Measurements from ENCODE around the gene MAGEA4. TPM values are rescaled to one million over a fixed set of nuclear protein-coding genes. Genes with fewer than 3 reads are reported as not detected.

Gene MAGEA4
- total and polyA plus RNA-seq, 2 donors (not counting 1 experiment from before 2014, with no cell fraction given), result not detected

- H3K27me3 ChIP-seq (replicated peaks in 1 of 4; ENCODE audit: control extremely low read depth in 1 of 4, control insufficient read depth in 3 of 4, insufficient read depth in 4 of 4, low read length in 3 of 4), result peaks cover 0 to 3% (median 0%) of the 10 kb centered on the region in 4 experiments
- H3K9ac ChIP-seq (ENCODE audit: low read length), result no peak overlapping the region
- CTCF ChIA-PET, result no interaction called here
- no peak overlapping the region for H3K4me3 ChIP-seq (ENCODE audit: control extremely low read depth in 1 of 5, extremely low read depth in 1 of 5, insufficient read depth in 1 of 5, low read depth in 2 of 5, low read length in 4 of 5)
- H3K27ac ChIP-seq (ENCODE audit: low read length in 2 of 2), result no peak overlapping the region
- TF ChIP-seq CTCF (IDR thresholded peaks at IDR 0.05) (no peak), EZH2 (IDR thresholded peaks at IDR 0.05; ENCODE audit: borderline replicate concordance, insufficient read depth, low read depth, low read length, poor library complexity, severe bottlenecking) (no peak)
- H3K9me3 Mint-ChIP-seq (ENCODE audit: insufficient read depth), result no peaks in the 10 kb centered on the region
- no peaks in the 10 kb centered on the region for H4K20me1 ChIP-seq (ENCODE audit: control insufficient read depth, insufficient read depth, low read length, poor library complexity, severe bottlenecking)
- DNase-seq, result no peak
- intact Hi-C loops (cut with micrococcal nuclease), result no loop called here
- H3K27me3 Mint-ChIP-seq, result no peaks in the 10 kb centered on the region
- POLR2A ChIA-PET, result no interaction called here
- H3K4me1 ChIP-seq (ENCODE audit: control insufficient read depth in 2 of 2, insufficient read depth in 2 of 2, low read length in 2 of 2), result no peaks in the 10 kb centered on the region
- H3K79me2 ChIP-seq (ENCODE audit: control insufficient read depth, insufficient read depth, low read length), result no peaks in the 10 kb centered on the region
- H3K4me3 Mint-ChIP-seq, result no peak overlapping the region
- no peak overlapping the region for H3K27ac Mint-ChIP-seq
- no peak overlapping the region for H2AFZ ChIP-seq (ENCODE audit: insufficient read depth, low read depth, low read length, poor library complexity, severe bottlenecking)
- H3K4me1 Mint-ChIP-seq, result no peaks in the 10 kb centered on the region
- WGBS (ENCODE audit: insufficient coverage), result 77% methylated on average over 5 of the region's 6 CpGs
- no peak overlapping the region for H3K4me2 ChIP-seq (replicated peaks; ENCODE audit: low read depth, low read length, poor library complexity, severe bottlenecking)
- no peaks in the 10 kb centered on the region for H3K36me3 ChIP-seq (replicated peaks in 1 of 2; ENCODE audit: control extremely low read depth in 1 of 2, control insufficient read depth in 1 of 2, extremely low read depth in 1 of 2, insufficient read depth in 2 of 2, low read length in 1 of 2)
- no peaks in the 10 kb centered on the region for H3K9me3 ChIP-seq (ENCODE audit: control extremely low read depth in 1 of 3, control insufficient read depth in 2 of 3, insufficient read depth in 1 of 3, low read length in 2 of 3)
- ATAC-seq (ENCODE audit: low read depth), result no peak
Observed at GRCh38 chrX:151902813-151903591, 9.7 kb upstream of the MAGEA4 start.

GRCh38 chrX:151904989-151905388, 7.7 kb upstream of the MAGEA4 start:
- ChIA-PET CTCF (no interaction called here), POLR2A (no interaction called here)
- Histone ChIP-seq H3K27ac (ENCODE audit: low read length in 2 of 2) (no peak overlapping the region), H3K79me2 (ENCODE audit: control insufficient read depth, insufficient read depth, low read length) (no peaks in the 10 kb centered on the region), H3K4me2 (replicated peaks; ENCODE audit: low read depth, low read length, poor library complexity, severe bottlenecking) (no peak overlapping the region), H3K36me3 (replicated peaks in 1 of 2; ENCODE audit: control extremely low read depth in 1 of 2, control insufficient read depth in 1 of 2, extremely low read depth in 1 of 2, insufficient read depth in 2 of 2, low read length in 1 of 2) (no peaks in the 10 kb centered on the region), H4K20me1 (ENCODE audit: control insufficient read depth, insufficient read depth, low read length, poor library complexity, severe bottlenecking) (no peaks in the 10 kb centered on the region), H3K27me3 (replicated peaks in 1 of 4; ENCODE audit: control extremely low read depth in 1 of 4, control insufficient read depth in 3 of 4, insufficient read depth in 4 of 4, low read length in 3 of 4) (no peaks in the 10 kb centered on the region), H2AFZ (ENCODE audit: insufficient read depth, low read depth, low read length, poor library complexity, severe bottlenecking) (no peak overlapping the region), H3K4me1 (ENCODE audit: control insufficient read depth in 2 of 2, insufficient read depth in 2 of 2, low read length in 2 of 2) (no peaks in the 10 kb centered on the region), H3K4me3 (ENCODE audit: control extremely low read depth in 1 of 5, extremely low read depth in 1 of 5, insufficient read depth in 1 of 5, low read depth in 2 of 5, low read length in 4 of 5) (no peak overlapping the region), H3K9me3 (ENCODE audit: control extremely low read depth in 1 of 3, control insufficient read depth in 2 of 3, insufficient read depth in 1 of 3, low read length in 2 of 3) (no peaks in the 10 kb centered on the region), H3K9ac (ENCODE audit: low read length) (no peak overlapping the region)
- Mint-ChIP-seq H3K27me3 (no peaks in the 10 kb centered on the region), H3K27ac (no peak overlapping the region), H3K4me3 (no peak overlapping the region), H3K9me3 (ENCODE audit: insufficient read depth) (no peaks in the 10 kb centered on the region), H3K4me1 (no peaks in the 10 kb centered on the region)
- TF ChIP-seq CTCF (IDR thresholded peaks at IDR 0.05) (no peak), EZH2 (IDR thresholded peaks at IDR 0.05; ENCODE audit: borderline replicate concordance, insufficient read depth, low read depth, low read length, poor library complexity, severe bottlenecking) (no peak)
- 59% methylated on average over 2 of the region's 12 CpGs for WGBS (ENCODE audit: insufficient coverage)
- intact Hi-C loops (cut with micrococcal nuclease), result no loop called here
- ATAC-seq (ENCODE audit: low read depth), result no peak
- no peak for DNase-seq
